HCT116 (cell line): Measurements from ENCODE around the gene PXDN. TPM values are rescaled to one million over a fixed set of nuclear protein-coding genes. Genes with fewer than 3 reads are reported as not detected.

Experiments used
- ATAC-seq: fragments of 200-7000 bp; cut with Tn5 transposase; 2 replicates; pipeline ENCODE4 v1.9.1; 2020; ENCODE audit warnings: mild to moderate bottlenecking, moderate library complexity
- BruUV-seq: library from RNA; stranded (reverse); fragments of 400-500 nt; replicated peaks from 2 replicates; lab custom pipeline; 2021; lab: Mats Ljungman, UMichigan
- CTCF ChIA-PET: fragments of 300-600 bp; sonication (Branson Sonifier 250); formaldehyde crosslinking; loops from one replicate; lab custom pipeline; 2021; ENCODE audit warnings: antibody characterized with exemption; lab: Charles Lee
- POLR2A ChIA-PET: fragments of 300-600, 350-600 bp; sonication (Branson Sonifier 250); formaldehyde crosslinking; loops from one replicate; lab custom pipeline; 2021; ENCODE audit warnings: antibody characterized with exemption; lab: Charles Lee
- RAD21 ChIA-PET, 2 experiments: fragments of 300-600 bp; sonication (Branson Sonifier 250); formaldehyde crosslinking; loops; one replicate each; lab custom pipeline; 2023; ENCODE audit warnings: low total read pairs in 2 of 2; ENCODE audit not compliant: uncharacterized antibody in 2 of 2, unreplicated experiment in 2 of 2, low non-redundant PET in 1 of 2; lab: Charles Lee
- DNase-seq: peaks from one replicate; pipeline ENCODE4 v3.0.0-alpha.2; 2010; ENCODE audit warnings: low read depth, low spot score
- H2AFZ ChIP-seq: fragments of 200-600 bp; shearing (Covaris generic), sonication (generic); 2 replicates; pipeline ENCODE4 v1.6.1; 2017; ENCODE audit warnings: low read depth, mixed run types, mixed read lengths, antibody characterized with exemption, low read length; ENCODE audit not compliant: poor library complexity, severe bottlenecking
- H3K27ac ChIP-seq: 2 replicates; pipeline ENCODE4 v1.5.1; 2012; ENCODE audit warnings: low read depth, low read length
- H3K27me3 ChIP-seq: fragments of 200-600 bp; sonication (generic); 2 replicates; pipeline ENCODE4 v1.6.1; 2016; ENCODE audit warnings: mixed run types, low read length, mixed read lengths; ENCODE audit not compliant: insufficient read depth
- H3K36me3 ChIP-seq, 2 experiments: fragments of 200-500 bp in 1 of 2; fragments of 200-600 bp in 1 of 2; sonication (Bioruptor generic) in 1 of 2; sonication (generic) in 1 of 2; 2 replicates each; pipeline versions ENCODE4 v1.5.1 to v1.6.1; 2014 to 2016; ENCODE audit warnings: low read length in 2 of 2, inconsistent platforms in 1 of 2, mixed read lengths in 1 of 2, mixed run types in 1 of 2; ENCODE audit not compliant: insufficient read depth in 2 of 2, control insufficient read depth in 1 of 2
- H3K4me1 ChIP-seq, 2 experiments: fragments of 200-600 bp in 1 of 2; sonication (generic) in 1 of 2; 2 replicates each; pipeline versions ENCODE4 v1.5.1 to v1.6.1; 2012 to 2017; ENCODE audit warnings: low read length in 2 of 2, inconsistent platforms in 1 of 2, mild to moderate bottlenecking in 1 of 2, mixed read lengths in 1 of 2, mixed run types in 1 of 2, moderate library complexity in 1 of 2; ENCODE audit not compliant: insufficient read depth in 2 of 2, control insufficient read depth in 1 of 2
- H3K4me2 ChIP-seq: fragments of 200-600 bp; sonication (generic); 2 replicates; pipeline ENCODE4 v1.6.1; 2017; ENCODE audit warnings: mixed run types, low read length, mixed read lengths
- H3K4me3 ChIP-seq, 2 experiments: fragments of 200-600 bp in 1 of 2; sonication (generic) in 1 of 2; replicated peaks in 1 of 2; 2 replicates each; pipeline ENCODE4 v1.5.1; 2011 to 2016; ENCODE audit warnings: low read length in 2 of 2, control low read depth in 1 of 2, low read depth in 1 of 2, mild to moderate bottlenecking in 1 of 2, mixed read lengths in 1 of 2, mixed run types in 1 of 2
- H3K79me2 ChIP-seq: fragments of 200-600 bp; sonication (generic); 2 replicates; pipeline ENCODE4 v1.6.1; 2017; ENCODE audit warnings: mild to moderate bottlenecking, mixed run types, low read length, moderate library complexity, mixed read lengths; ENCODE audit not compliant: insufficient read depth
- H3K9ac ChIP-seq: fragments of 200-600 bp; sonication (generic); 2 replicates; pipeline ENCODE4 v1.6.1; 2016; ENCODE audit warnings: low read length, mixed read lengths
- H3K9me2 ChIP-seq: fragments of 200-600 bp; sonication (generic), shearing (Covaris generic); 2 replicates; pipeline ENCODE4 v1.6.1; 2017; ENCODE audit warnings: mixed run types, mild to moderate bottlenecking, moderate library complexity; ENCODE audit not compliant: insufficient read depth
- H3K9me3 ChIP-seq, 2 experiments: fragments of 200-500 bp in 1 of 2; fragments of 200-600 bp in 1 of 2; sonication (Bioruptor generic) in 1 of 2; sonication (generic) in 1 of 2; 2 replicates each; pipeline ENCODE4 v1.6.1; 2014 to 2017; ENCODE audit warnings: low read length in 2 of 2, mixed read lengths in 2 of 2, inconsistent platforms in 1 of 2, low read depth in 1 of 2, mild to moderate bottlenecking in 1 of 2, mixed run types in 1 of 2, moderate library complexity in 1 of 2; ENCODE audit not compliant: control insufficient read depth in 1 of 2, insufficient read depth in 1 of 2
- H4K20me1 ChIP-seq: fragments of 200-600 bp; sonication (generic), shearing (Covaris generic); 2 replicates; pipeline ENCODE4 v1.6.1; 2017; ENCODE audit warnings: mixed run types, mild to moderate bottlenecking, moderate library complexity; ENCODE audit not compliant: insufficient read depth
- ATF3 ChIP-seq: IDR thresholded peaks from 2 replicates; pipeline ENCODE4 v1.6.1; 2012
- CBX3 ChIP-seq: IDR thresholded peaks from 2 replicates; pipeline ENCODE4 v1.6.1; 2012; ENCODE audit warnings: low read depth
- CTCF ChIP-seq, 3 experiments: fragments of 200-600 bp in 1 of 3; sonication (generic) in 1 of 3; IDR thresholded peaks in 2 of 3; conservative IDR thresholded peaks in 1 of 3; 2 replicates each; pipeline ENCODE4 v1.5.1; 2012 to 2017; ENCODE audit warnings: low read depth in 2 of 3, low read length in 2 of 3, antibody characterized with exemption in 1 of 3, borderline replicate concordance in 1 of 3, control low read depth in 1 of 3, mild to moderate bottlenecking in 1 of 3, mixed read lengths in 1 of 3, mixed run types in 1 of 3, moderate library complexity in 1 of 3; ENCODE audit not compliant: insufficient read depth in 1 of 3
- EGR1 ChIP-seq: IDR thresholded peaks from 2 replicates; pipeline ENCODE4 v1.6.1; 2012; ENCODE audit warnings: low read depth
- EZH2phosphoT487 ChIP-seq: fragments of 200-600 bp; IDR thresholded peaks from 2 replicates; pipeline ENCODE4 v1.6.1; 2018; ENCODE audit warnings: antibody characterized with exemption, borderline replicate concordance
- FOSL1 ChIP-seq: IDR thresholded peaks from 2 replicates; pipeline ENCODE4 v1.6.1; 2012; ENCODE audit warnings: low read depth
- MAX ChIP-seq: IDR thresholded peaks from 2 replicates; pipeline ENCODE4 v1.6.1; 2012
- POLR2AphosphoS5 ChIP-seq: IDR thresholded peaks from 2 replicates; pipeline ENCODE4 v1.6.1; 2011; ENCODE audit warnings: mild to moderate bottlenecking, low read depth, low read length, moderate library complexity
- REST ChIP-seq: IDR thresholded peaks from 2 replicates; pipeline ENCODE4 v1.6.1; 2012; ENCODE audit warnings: low read depth
- SIN3A ChIP-seq: IDR thresholded peaks from 2 replicates; pipeline ENCODE4 v1.6.1; 2012; ENCODE audit warnings: low read depth
- SP1 ChIP-seq: IDR thresholded peaks from 2 replicates; pipeline ENCODE4 v1.6.1; 2012; ENCODE audit warnings: low read depth
- TCF7L2 ChIP-seq: IDR thresholded peaks from 2 replicates; pipeline ENCODE4 v1.7.0; 2011; ENCODE audit warnings: borderline replicate concordance, inconsistent platforms; ENCODE audit not compliant: insufficient read depth, insufficient read length; ENCODE audit errors: extremely low read depth
- YY1 ChIP-seq: IDR thresholded peaks from 2 replicates; pipeline ENCODE4 v1.6.1; 2011; ENCODE audit warnings: low read length, low read depth, moderate library complexity, mild to moderate bottlenecking; ENCODE audit not compliant: insufficient replicate concordance; ENCODE audit errors: extremely low read depth
- ZBTB33 ChIP-seq: IDR thresholded peaks from 2 replicates; pipeline ENCODE4 v1.6.1; 2011; ENCODE audit warnings: mild to moderate bottlenecking, low read length, moderate library complexity; ENCODE audit not compliant: insufficient replicate concordance; ENCODE audit errors: extremely low read depth
- ZNF274 ChIP-seq: fragments of 200-500 bp; sonication (Bioruptor generic); IDR thresholded peaks from 2 replicates; pipeline ENCODE4 v1.6.1; 2014; ENCODE audit warnings: mild to moderate bottlenecking, low read depth, low read length, inconsistent platforms
- intact Hi-C: fragments of 100-400 bp; cut with micrococcal nuclease; formaldehyde crosslinking; loops from 2 replicates; pipeline ENCODE4 v1.10.0; 2022
- total RNA-seq: library from RNA; stranded (reverse); gene quantifications from one replicate; pipeline ENCODE4 v1.2.1, GENCODE V29; 2021; ENCODE audit not compliant: unreplicated experiment

PXDN gene
- total RNA-seq, 1 experiment from 2014 or later: 10.7 TPM

GRCh38 chr2:1756456-1756855, 12.1 kb upstream of the PXDN start:
- Histone ChIP-seq H3K4me1 (no peaks in the 10 kb centered on the region), H3K9me3 (no peaks in the 10 kb centered on the region)
- RAD21 ChIA-PET: no interaction called here
- TF ChIP-seq FOSL1: no peak
- no peak for TF ChIP-seq MAX
- no peak for TF ChIP-seq POLR2AphosphoS5
- no peak for TF ChIP-seq CBX3
- TF ChIP-seq SIN3A: no peak
- no peak for TF ChIP-seq ATF3
- no peak for TF ChIP-seq EGR1
- no peak for TF ChIP-seq EZH2phosphoT487
- TF ChIP-seq YY1: no peak
- no peak for TF ChIP-seq TCF7L2
- no peak for TF ChIP-seq ZNF274
- no peak for TF ChIP-seq CTCF (IDR thresholded peaks at IDR 0.05 in 2 of 3, conservative IDR thresholded peaks at IDR 0.05 in 1 of 3; ENCODE audit: borderline replicate concordance in 1 of 3, insufficient read depth in 1 of 3, low read depth in 2 of 3, low read length in 2 of 3)
- no peak for TF ChIP-seq REST
- no peak for TF ChIP-seq SP1
- no peak for TF ChIP-seq ZBTB33
- TF ChIP-seq, all 23 proteins: peak for 0
- intact Hi-C loops: no loop called here
- Histone ChIP-seq H3K27ac (no peak overlapping the region), H3K9me2 (no peaks in the 10 kb centered on the region), H3K27me3 (no peaks in the 10 kb centered on the region), H3K9ac (no peak overlapping the region), H2AFZ (no peak overlapping the region), H3K4me2 (no peak overlapping the region), H3K79me2 (no peaks in the 10 kb centered on the region), H4K20me1 (no peaks in the 10 kb centered on the region), H3K36me3 (no peaks in the 10 kb centered on the region), H3K4me3 (no peak overlapping the region)
- no peak for DNase-seq
- no peak for ATAC-seq
- ChIA-PET CTCF (no interaction called here), POLR2A (no interaction called here)
- no TSS peak for BruUV-seq
